ES-I3 (cell line): Measurements from ENCODE around the gene LEFTY2.
"Not testable (repeated sequence)": the region's sequence is repeated elsewhere in the genome, so short reads cannot be mapped to it uniquely, and the experiment has no call there.

Source experiments
- H3K36me3 ChIP-seq: 2 replicates; pipeline ENCODE4 v1.6.1; 2013; ENCODE audit warnings: mild to moderate bottlenecking, low read length, control low read depth, moderate library complexity; ENCODE audit not compliant: insufficient read depth
- H3K4me1 ChIP-seq: 2 replicates; pipeline ENCODE4 v1.6.1; 2013; ENCODE audit warnings: mild to moderate bottlenecking, control low read depth, low read length; ENCODE audit not compliant: insufficient read depth
- H3K9ac ChIP-seq: 2 replicates; pipeline ENCODE4 v1.6.1; 2013; ENCODE audit warnings: low read depth, mild to moderate bottlenecking, low read length, moderate library complexity
- H3K9me3 ChIP-seq: 2 replicates; pipeline ENCODE4 v1.6.1; 2013; ENCODE audit warnings: mild to moderate bottlenecking, low read length, moderate library complexity; ENCODE audit not compliant: control insufficient read depth, insufficient read depth

Gene LEFTY2

DNA sequence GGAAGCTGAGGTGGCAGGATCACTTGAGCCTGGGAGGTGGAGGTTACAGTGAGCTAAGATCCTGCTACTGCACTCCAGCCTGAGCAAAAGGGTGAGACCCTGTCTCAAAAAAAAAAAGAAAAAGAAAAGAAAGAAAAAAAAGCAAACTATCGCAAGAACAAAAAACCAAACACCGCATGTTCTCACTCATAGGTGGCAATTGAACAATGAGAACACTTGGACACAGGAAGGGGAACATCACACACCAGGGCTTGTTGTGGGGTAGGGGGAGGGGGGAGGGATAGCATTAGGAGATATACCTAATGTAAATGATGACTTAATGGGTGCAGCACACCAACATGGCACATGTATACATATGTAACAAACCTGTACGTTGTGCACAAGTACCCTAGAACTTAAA, 11.6 kb downstream of the LEFTY2 start:
- H3K36me3 ChIP-seq, H3K9ac ChIP-seq, H3K9me3 ChIP-seq, H3K4me1 ChIP-seq: not testable (repeated sequence)

DNA sequence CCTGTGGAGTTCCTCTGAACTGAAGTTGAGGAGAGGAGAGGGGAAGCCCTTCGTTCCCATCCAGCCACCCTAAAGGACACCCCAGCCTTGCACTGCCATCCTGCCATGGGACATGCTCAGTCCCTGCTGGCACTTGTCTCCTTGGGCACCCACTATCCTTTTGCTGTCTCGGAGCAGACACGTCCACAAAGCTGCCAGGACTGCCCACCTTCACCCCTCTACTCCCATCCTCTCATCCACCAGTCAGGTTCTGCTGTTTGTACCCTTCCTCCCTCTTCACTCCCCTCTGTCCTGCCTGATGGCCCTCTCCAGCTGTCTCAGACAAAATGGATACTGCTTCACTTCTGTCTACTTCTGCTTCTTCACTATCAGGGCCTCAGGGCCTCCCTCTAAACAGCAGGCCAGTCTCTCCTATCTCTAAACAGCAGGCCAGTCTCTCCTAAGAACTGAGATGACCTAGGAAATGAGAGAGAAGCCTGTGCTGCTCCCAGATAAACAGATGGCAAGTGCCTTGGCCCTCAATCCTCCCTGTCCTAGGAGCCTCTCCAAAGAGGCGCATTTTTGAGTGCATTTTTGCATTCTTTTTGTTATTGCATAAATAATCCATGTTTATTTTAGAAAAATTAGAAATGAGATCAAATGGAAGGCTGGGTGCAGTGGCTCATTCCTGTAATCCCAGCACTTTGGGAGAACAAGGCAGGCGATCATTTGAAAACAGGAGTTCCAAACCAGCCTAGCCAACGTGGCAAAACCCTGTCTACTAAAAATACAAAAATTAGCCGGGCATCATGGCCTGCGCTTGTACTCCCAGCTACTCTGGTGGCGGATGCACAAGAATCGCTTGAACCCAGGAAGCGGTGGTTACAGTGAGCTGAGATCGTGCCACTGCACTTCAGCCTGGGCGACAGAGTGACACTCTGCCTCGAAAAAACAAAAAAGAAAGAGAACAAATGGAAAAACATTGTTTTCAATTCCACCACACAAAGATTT, 12.5 kb downstream of the LEFTY2 start:
- Histone ChIP-seq H3K4me1 (no peaks in the 10 kb centered on the region), H3K9me3 (no peaks in the 10 kb centered on the region), H3K36me3 (no peaks in the 10 kb centered on the region), H3K9ac (no peak overlapping the region)

DNA sequence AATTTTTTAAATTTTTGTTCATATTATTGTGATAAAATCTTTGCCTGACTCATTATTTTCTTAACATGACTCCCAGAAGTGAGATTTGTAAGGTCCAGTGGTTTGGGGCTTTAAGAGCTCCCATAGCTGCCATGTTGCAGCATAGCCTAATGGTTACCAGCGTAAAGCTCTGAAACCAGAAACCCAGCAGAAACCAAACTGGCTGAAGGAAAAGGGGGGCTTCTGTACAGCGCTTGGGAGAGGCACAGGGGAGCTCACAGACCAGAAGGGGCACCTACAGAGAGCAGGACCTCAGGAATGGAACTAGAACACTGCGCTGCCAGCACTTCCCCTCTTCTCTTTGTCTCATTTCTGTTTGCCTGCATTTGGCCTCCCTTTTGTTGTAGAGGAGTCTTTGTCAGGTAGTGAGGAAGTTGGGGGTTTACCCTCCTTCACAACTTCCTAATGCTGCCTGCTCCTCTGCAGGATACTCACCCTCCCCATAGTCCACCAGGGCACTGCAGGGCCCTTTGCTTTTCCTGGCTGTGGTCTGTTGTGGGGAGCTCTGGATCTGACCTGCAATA, 14.4 kb downstream of the LEFTY2 start:
- H3K9ac ChIP-seq, result no peak overlapping the region
- no peaks in the 10 kb centered on the region for H3K9me3 ChIP-seq
- peaks cover 7% of the 10 kb centered on the region for H3K36me3 ChIP-seq
- H3K4me1 ChIP-seq, result peaks cover 6% of the 10 kb centered on the region; the same call in 1 of the 2 replicates

DNA sequence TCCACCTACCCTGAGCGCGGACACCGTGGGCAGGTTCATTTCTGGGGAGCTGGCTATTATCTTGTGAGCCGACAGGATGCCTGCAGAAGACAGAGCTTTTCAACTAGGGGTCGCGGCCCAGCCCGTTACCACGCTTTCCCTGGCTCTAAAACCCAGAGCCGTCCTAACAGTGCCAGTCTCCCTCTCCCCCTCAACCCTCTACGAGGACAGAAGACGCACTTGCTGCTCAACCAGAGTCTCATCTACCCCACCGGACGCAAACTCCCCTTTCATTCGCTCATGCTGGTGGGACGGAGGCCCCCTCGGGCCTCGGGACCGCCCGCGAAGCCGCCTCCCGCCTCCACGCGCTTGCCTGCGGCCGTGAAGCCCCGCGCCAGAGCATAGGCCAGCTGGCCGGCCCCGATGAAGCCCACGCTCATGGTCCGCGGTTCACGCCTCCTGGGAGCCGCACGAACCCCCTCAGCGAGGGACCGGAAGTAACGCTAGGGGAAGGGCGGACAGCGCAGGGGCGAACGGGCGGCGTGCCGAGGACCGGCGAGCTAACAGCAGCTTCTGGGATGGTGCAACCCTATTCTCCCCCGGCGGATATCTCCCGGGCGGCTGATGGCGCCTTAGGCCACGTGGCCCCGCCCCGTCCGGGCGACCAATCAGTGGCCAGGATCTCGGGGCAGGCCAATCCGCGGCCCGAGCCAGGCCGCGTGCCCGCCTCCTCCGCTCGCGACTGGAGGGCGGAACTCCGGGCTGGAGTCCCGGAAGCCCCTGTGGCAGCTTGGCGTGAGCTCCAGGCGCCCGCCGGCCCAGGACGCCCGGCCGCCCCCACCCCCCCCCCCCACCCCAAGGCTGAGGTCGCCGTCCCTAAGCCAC, 17.1 kb downstream of the LEFTY2 start, which contains the start of gene PYCR2:
Gene PYCR2 (minus strand): TSS at position 559 of the 864 bp plus-strand sequence. CDS start 140 bp downstream, at position 419.
- Histone ChIP-seq H3K36me3 (peaks cover 18% of the 10 kb centered on the region), H3K4me1 (peaks cover 6% of the 10 kb centered on the region; the same call in 1 of the 2 replicates), H3K9me3 (no peaks in the 10 kb centered on the region), H3K9ac (peak within 1 kb of the TSS; percentile 100)

DNA sequence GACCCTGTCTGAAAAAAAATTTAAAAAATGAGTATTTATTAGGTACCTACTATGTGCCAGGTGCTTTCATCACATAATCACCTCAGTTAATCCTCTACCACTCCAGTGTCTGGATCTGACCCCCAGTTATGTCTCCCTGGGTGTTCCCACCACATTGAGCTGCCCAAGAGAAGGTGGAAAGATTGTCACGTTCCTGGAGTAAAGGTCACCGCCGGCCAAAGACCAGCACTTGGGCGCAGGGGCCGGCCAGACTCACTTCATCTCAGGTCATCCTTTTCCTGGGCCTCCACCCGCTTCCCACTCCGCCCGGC, 17.7 kb downstream of the LEFTY2 start:
- Histone ChIP-seq H3K36me3 (peaks cover 19% of the 10 kb centered on the region), H3K4me1 (peaks cover 6% of the 10 kb centered on the region; the same call in 1 of the 2 replicates), H3K9me3 (no peaks in the 10 kb centered on the region), H3K9ac (peak overlapping the region; percentile 100)

DNA sequence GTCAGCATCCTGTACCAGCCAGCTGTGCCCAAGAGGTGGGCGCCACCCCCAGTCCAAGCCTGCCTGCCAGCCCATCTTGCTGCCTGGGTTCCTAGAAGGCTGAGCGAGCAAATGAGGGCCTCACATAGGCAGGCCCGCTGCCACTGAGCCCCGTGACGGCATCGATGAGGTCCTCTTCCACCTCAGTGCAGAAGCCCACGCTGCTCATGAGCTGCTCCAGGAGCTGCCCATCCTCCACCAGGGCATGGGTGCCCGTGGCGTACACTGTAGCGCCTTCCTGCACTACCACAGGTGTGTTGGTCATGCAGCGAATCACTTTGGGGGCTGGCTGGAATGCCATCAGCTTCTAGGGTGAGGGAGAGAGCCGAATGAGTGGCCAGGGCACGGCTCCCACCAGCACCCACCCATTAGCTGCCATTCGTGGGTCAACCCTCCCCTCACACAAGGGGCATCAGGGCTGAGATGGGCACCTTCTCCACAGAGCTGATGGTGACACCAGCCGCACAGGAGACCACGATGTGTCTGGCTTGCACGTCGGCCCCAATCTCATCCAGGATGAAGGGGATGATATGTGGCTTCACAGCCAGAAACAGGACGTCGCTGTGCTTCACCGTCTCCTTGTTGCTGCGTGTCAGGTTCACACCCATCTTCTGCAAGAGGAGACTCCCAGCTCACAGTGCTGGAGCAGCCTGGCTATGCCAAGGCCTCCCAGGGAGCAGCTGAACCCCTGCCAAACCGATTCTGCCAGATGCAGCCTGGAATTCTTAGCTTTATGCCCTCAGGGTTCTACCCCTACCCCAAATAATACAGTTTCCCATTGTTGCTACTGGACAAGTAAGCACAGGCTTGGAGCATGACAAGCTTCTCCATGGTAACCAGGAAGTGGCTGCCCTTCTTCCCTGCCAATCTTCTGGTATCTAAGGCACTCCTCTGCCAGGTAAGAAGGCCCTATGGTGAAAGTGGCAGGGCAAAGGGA, 19.0 kb downstream of the LEFTY2 start:
- H3K4me1 ChIP-seq, result peaks cover 6% of the 10 kb centered on the region; the same call in 1 of the 2 replicates
- H3K9ac ChIP-seq, result no peak overlapping the region
- no peaks in the 10 kb centered on the region for H3K9me3 ChIP-seq
- H3K36me3 ChIP-seq, result peaks cover 19% of the 10 kb centered on the region

DNA sequence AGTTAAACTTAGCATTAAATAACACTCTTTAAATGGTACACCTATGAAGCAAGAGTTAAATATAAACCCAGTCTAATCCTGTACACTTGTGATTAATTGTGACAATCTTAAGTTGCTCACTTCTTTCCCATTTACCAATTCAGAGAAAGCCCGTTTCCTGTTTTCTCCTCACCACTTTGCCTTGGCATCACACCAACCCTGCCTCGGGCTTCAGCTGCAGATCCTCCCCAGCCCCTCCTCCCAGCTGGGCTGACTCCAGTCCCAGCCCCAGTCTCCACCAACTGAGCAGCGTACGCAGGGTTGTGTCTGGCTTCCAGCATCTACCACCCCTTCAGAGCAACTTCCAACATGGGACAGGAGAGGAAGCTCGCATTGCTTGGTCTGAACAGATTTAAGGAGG, 21.1 kb downstream of the LEFTY2 start:
- Histone ChIP-seq H3K9ac (no peak overlapping the region), H3K9me3 (no peaks in the 10 kb centered on the region), H3K4me1 (peaks cover 6% of the 10 kb centered on the region; the same call in 1 of the 2 replicates), H3K36me3 (peaks cover 19% of the 10 kb centered on the region)

DNA sequence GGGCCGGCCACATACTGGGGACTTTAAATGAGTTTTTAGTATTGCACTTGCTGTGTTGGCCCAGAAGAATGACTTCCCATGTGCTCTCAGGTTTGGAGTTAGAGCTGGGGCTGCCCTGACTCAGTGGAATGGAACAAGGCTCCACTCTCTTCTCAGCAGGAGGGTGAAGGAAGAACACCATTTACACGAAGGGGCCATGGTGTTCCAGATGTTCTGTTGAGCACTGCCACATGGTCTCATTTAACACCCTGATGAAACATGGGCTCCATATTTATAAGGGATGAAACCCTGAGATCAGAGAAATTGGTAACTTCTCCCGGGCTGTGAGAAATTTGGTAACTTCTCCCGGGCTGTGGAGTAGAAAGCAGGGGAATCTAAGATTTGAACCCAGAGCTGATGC, 22.7 kb downstream of the LEFTY2 start:
- Histone ChIP-seq H3K4me1 (peaks cover 6% of the 10 kb centered on the region; the same call in 1 of the 2 replicates), H3K36me3 (peaks cover 19% of the 10 kb centered on the region), H3K9ac (no peak overlapping the region), H3K9me3 (no peaks in the 10 kb centered on the region)

DNA sequence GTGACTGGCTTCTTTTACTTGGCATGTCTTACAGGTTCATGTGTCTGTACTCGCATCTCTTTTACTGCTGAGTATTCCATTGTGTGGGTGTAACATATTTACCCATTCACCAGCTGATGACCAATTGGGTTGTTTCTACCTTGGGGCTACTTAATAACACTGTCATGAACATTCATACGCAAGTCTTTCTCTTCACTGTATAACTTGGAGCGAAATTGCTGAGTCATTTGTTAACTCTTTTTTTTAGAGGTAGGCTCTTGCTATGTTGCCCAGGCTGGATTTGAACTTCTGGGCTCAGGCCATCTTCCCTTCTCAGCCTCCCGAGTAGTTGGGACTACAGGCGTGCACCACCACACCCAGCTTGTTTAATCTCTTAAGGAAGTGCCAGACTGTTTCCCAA, 23.5 kb downstream of the LEFTY2 start:
- no peak overlapping the region for H3K9ac ChIP-seq
- peaks cover 19% of the 10 kb centered on the region for H3K36me3 ChIP-seq
- H3K9me3 ChIP-seq, result no peaks in the 10 kb centered on the region
- peaks cover 2% of the 10 kb centered on the region; the same call in 1 of the 2 replicates for H3K4me1 ChIP-seq

DNA sequence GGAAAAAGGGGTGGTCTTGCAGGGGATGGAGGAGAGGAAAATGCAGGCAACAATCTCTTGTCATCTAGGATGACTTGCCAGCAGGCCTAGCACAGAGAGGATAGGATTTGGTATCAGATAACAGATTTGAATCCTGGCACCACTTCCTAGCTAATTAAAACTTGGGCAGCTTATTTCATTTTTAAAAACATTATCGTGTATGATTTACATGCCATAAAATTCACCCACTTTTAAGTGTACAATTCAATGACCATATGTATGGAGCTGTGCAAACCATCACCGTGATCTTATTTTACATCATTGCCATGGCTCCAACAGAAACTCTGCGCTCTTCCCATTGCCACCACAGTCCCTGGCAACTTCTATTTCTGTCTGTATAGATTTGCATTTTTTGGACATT, 23.9 kb downstream of the LEFTY2 start:
- no peaks in the 10 kb centered on the region for H3K4me1 ChIP-seq
- no peaks in the 10 kb centered on the region for H3K9me3 ChIP-seq
- H3K9ac ChIP-seq, result no peak overlapping the region
- peaks cover 17% of the 10 kb centered on the region for H3K36me3 ChIP-seq

DNA sequence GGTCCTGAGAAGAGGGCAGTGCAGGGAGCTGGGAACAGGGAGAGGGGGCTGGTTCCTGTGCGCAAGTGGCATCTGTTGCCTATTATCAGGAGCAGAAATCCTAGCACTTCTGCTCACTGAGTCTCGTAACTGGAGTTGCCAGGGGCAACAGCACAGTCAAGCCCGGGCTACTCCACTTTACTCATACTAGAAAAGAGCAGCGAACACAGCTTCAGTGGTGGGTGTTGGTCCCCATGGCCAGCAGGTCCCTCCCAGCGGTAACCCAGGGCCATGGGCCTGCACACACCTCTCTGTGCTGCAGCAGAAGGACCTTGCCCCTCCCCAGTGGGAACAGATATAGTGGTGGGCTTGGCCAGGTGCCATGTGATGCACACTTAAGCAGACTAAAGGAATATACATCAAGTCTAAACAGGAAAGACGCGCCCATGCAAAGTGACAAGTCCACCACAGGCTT, 25.5 kb downstream of the LEFTY2 start:
- 0 out of 2 replicates have a peak, but pooled peaks cover 2% of the 10 kb centered on the region for H3K4me1 ChIP-seq
- H3K9ac ChIP-seq, result no peak overlapping the region
- no peaks in the 10 kb centered on the region for H3K9me3 ChIP-seq
- H3K36me3 ChIP-seq, result peaks cover 6% of the 10 kb centered on the region

DNA sequence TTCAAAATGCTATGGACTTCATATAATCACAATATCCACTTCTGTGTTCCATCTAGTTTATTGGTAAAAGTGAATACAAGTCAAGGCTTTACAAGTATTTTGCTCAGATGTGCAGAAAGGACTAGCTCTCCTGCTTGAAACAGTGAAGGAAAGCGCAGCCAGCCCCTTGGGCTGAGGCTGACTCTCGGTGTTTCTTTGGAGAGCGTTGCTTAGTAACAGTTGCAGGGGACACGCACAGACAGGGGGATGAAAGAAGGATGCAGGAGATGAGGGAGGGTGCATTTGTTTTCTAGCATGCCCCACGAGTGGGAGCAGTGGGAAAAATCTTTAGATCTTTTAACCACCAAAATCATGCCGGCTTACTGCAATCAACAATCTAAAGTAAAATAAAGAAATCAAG, 26.1 kb downstream of the LEFTY2 start:
- no peaks in the 10 kb centered on the region for H3K9me3 ChIP-seq
- H3K4me1 ChIP-seq, result 0 out of 2 replicates have a peak, but pooled peaks cover 2% of the 10 kb centered on the region
- no peak overlapping the region for H3K9ac ChIP-seq
- peaks cover 6% of the 10 kb centered on the region for H3K36me3 ChIP-seq

DNA sequence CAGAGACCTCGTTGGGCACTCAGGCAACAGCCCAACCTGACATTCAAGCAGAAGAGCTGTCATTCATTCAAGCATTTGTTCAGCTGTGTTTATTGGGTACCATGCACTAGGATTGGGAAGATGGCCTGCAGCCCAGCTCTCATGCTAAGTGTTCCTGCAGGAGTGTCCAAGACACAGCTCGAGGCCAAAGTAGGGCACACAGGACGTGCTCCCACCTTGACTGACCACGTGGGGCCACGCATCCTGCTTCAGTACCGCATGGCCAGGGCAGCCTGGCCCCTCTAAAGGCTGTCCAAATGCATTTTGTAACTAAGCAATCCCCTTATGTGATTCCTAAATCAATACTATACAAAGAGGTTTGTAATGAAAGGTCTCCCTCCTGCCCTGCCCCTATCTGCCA, 26.6 kb downstream of the LEFTY2 start:
- no peak overlapping the region for H3K9ac ChIP-seq
- peaks cover 2% of the 10 kb centered on the region for H3K36me3 ChIP-seq
- H3K9me3 ChIP-seq, result no peaks in the 10 kb centered on the region
- 0 out of 2 replicates have a peak, but pooled peaks cover 2% of the 10 kb centered on the region for H3K4me1 ChIP-seq
